Lower leg skin (tissue), 3 donors: ENCODE results near the gene POLA1.

Experiments
- POLR2A ChIP-seq, 2 donors: fragments of 450-650 bp; IDR thresholded peaks; one replicate each; pipeline ENCODE4 v1.6.1; 2016 to 2017; ENCODE audit warnings: antibody characterized with exemption in 2 of 2, mild to moderate bottlenecking in 1 of 2, moderate library complexity in 1 of 2
- TF ChIP-seq, protein P1 (sequence below), 3 donors: fragments of 450-650 bp; IDR thresholded peaks; one replicate each; pipeline ENCODE4 v1.5.1; 2016; ENCODE audit warnings: antibody characterized with exemption in 3 of 3, mild to moderate bottlenecking in 3 of 3, moderate library complexity in 2 of 3

GRCh38 chrX:24668111-24668510, 25.6 kb upstream of the POLA1 start:
- TF ChIP-seq, protein P1, sequence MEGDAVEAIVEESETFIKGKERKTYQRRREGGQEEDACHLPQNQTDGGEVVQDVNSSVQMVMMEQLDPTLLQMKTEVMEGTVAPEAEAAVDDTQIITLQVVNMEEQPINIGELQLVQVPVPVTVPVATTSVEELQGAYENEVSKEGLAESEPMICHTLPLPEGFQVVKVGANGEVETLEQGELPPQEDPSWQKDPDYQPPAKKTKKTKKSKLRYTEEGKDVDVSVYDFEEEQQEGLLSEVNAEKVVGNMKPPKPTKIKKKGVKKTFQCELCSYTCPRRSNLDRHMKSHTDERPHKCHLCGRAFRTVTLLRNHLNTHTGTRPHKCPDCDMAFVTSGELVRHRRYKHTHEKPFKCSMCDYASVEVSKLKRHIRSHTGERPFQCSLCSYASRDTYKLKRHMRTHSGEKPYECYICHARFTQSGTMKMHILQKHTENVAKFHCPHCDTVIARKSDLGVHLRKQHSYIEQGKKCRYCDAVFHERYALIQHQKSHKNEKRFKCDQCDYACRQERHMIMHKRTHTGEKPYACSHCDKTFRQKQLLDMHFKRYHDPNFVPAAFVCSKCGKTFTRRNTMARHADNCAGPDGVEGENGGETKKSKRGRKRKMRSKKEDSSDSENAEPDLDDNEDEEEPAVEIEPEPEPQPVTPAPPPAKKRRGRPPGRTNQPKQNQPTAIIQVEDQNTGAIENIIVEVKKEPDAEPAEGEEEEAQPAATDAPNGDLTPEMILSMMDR (IDR thresholded peaks at IDR 0.05): no peak
- TF ChIP-seq POLR2A (IDR thresholded peaks at IDR 0.05): no peak
